Activated CD8-positive, alpha-beta memory T cell treated with anti-CD3 and anti-CD28 coated beads, Interleukin-2, amount 50 U/mL, for 1 hour (primary cell): ENCODE data around the gene LMBRD2.
"Not testable (repeated sequence)": the region's sequence is repeated elsewhere in the genome, so short reads cannot be mapped to it uniquely, and the experiment has no call there.

Experiments used
- DNase-seq: peaks from one replicate; pipeline ENCODE4 v3.0.0-alpha.2; 2020; ENCODE audit errors: extremely low read depth

LMBRD2 gene

DNA sequence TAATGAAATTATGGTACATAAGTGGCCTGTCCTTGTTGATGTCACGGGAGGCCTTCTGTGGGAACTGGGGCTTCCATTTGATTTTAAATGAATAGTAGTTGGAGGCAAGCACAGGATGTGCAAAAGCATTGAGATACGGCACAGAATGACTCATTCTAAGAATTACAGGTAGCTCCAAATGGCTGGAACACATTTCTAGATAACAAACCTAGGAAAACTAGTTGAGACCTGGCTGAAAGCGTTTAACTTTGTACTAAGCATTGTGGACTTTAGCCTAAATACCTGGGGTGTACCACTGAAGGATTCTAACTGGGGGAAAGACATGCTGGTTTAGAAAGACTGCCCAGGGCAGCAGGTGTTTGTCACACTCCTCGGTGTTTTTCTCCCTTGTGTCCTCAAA lies 9.7 kb upstream of the LMBRD2 start:
- no peak for DNase-seq

DNA sequence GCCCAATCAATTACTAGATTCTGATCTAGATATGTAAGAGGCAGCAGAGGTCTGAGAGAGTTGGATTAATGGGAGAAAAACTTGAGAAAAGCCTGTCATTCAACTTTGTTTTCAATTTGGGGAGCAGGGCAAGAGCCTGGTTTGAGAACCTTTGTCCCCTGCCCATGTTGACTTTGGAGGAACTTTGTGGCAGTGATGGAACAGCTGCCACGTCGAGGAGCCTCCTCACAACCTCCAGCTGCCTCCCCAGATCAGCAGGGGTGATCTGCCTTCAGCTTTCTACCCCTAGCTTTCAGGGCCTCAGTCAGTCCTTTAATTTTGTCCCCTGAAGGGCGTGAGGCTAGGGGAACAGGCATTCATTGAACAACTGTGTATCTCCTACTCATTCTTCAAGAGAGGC lies 8.9 kb upstream of the LMBRD2 start:
- no peak for DNase-seq

DNA sequence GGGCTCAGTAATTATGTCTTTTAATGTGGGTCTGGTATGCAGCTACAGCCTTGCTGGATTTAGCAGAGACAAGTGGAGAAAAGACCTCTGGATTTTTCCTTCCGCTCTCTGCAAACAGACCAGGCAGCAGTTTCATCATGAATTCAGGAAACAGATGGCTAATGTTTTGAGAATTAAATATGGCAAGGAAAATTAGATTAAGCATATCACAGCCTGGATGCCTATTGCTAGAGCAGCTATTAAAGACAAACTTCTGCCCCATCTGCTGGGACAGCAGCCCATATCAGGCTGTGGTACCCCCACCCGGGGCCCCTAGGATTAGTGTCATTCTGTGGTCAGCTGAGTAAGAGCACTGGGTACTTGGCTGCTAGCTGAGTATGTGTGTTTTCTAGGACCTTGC lies 6.5 kb upstream of the LMBRD2 start:
- no peak for DNase-seq

DNA sequence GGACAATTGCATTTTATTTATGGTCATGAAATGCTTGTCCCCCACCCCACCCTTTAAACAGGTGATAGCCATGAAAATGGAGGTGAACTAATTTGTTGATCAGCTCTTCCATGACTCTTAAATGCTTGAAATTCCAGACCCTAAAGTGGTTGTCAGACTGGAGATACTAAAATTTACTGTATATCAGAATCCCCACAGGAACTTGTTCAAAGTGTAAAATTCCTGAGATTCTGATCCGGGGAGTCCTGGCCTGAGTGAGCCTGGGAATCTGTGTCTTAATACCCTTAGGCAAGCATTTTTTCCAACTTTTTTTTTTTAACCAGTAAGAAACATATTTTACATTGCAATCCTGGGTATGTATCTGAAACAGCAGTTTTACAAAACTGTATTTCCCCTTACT lies 4.9 kb upstream of the LMBRD2 start:
- no peak for DNase-seq

DNA sequence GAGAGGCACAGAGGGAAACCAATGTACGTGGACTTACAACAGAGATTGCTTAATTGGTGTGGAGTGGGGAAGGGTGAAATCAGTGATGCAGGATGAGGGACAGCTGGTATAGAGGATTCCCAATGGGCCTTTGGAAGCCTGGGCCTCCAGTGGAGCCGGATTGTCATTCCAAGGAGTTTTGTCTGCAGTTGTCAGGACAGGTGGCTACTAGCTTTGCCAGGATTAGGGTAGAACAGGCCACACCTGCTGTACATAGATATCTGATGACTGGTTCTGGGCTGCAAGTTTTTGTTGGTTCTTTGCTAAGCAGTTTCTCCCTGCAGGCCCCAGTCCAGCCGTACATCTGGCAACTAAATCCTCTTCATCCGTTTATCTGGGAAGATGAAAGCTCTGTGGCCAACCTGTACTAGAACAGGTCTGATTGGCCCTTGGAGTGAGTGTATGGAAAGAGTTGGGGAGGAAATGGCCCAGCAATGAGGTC lies 4.5 kb upstream of the LMBRD2 start:
- no peak for DNase-seq

DNA sequence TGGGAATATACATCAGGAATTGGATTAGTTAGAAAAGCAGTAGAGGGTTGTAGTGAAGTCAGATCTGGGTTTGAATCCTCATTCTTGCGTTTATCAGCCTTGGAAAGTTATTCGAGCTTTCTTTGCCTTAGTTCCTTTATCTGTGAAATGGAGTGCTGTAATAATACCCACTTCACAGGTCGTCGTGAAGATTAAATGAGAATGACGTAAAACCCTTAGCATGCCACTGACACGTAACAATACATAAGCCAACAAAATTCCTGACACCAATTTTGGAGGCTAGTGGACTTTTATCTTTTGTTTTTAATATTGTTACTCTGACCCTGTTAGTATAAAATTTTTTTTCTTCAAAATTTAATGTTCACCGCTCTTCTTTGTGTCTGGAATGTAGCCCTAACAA lies 3.6 kb upstream of the LMBRD2 start:
- no peak for DNase-seq

- DNase-seq, result no peak
These were observed 2.0 kb upstream of the LMBRD2 start for GRCh38 chr5:36153726-36154125.

DNA sequence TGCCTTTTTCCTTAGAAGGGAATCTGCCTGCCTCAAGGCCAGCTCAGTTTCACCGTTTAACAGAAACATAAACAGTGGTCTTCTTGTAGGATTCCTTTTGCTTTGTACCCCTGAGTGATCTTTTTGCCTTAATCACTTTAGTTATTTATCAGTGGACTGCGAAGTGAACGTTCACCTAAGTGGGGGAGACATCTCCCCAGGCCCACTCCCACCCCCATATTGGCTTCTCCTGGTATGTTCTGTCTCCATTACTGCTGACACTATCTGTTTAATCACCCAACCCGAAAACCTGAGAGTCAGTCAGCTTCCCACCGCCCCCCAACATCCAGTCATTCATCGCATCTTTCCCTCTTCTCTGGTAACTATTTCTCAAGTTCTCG lies 1.6 kb upstream of the LMBRD2 start:
- DNase-seq, result no peak

GRCh38 chr5:36152324-36153297 lies 924 bp upstream of the LMBRD2 start:
- no peak for DNase-seq

GRCh38 chr5:36150676-36151433 lies 832 bp downstream of the LMBRD2 start:
- no peak for DNase-seq

GRCh38 chr5:36147681-36148080 lies 4.0 kb downstream of the LMBRD2 start:
- no peak for DNase-seq

DNA sequence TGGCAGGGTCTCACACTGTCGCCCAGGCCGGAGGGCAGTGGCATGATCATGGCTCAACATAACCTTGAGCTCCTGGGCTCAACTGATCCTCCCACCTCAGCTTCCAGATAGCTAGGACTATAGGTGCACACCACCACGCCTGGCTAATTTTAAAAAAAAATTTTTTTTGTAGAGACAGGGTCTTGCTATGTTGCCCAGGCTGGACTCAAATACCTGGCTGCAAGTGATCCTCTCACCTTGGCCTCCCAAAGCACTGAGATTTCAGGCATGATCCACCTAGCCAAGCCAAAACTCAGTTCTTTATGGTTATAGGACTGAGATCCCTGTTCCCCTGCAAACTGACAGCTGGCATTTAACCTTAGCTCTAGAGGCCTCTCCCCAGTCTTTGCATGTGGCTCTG lies 5.3 kb downstream of the LMBRD2 start:
- DNase-seq, result no peak

DNA sequence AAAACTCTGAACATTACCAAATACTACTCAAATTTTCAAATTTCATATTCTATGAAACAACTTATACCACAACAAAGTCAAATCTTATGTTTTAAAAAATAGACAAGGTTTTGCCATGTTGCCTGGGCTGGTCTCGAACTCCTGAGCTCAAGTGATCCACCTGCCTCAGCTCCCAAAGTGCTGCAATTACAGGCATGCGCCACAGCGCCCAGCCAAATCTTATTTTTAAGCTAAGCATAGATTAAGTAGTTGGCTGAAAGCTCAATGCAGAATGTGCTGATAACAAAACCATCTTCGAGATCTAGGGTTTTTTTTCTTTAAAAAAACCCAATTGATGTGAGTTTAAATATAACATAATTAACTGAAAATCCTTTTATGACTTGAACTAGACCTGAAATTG lies 6.4 kb downstream of the LMBRD2 start:
- no peak for DNase-seq

- no peak for DNase-seq
These were observed 12.6 kb downstream of the LMBRD2 start for GRCh38 chr5:36138900-36139683.

DNA sequence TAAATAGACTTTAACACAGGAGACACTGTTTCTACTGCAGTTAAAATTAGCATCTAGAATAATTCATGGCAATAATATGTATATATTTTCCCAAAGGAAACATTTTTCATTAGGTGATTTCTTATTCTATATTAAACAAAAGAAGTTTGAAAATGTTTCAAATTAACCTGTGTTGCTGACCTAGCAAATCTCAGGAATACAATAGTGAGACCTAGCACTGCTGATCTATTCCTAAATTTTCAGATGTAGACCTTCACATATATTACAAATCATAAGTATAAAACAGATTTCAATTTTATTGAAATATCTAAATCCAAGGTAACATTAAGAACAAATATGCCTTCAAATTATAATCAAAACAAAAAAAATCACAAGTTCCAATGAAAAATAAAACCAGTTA lies 15.1 kb downstream of the LMBRD2 start:
- DNase-seq, result no peak

- DNase-seq, result no peak
These were observed 15.7 kb downstream of the LMBRD2 start for GRCh38 chr5:36135988-36136387.

DNA sequence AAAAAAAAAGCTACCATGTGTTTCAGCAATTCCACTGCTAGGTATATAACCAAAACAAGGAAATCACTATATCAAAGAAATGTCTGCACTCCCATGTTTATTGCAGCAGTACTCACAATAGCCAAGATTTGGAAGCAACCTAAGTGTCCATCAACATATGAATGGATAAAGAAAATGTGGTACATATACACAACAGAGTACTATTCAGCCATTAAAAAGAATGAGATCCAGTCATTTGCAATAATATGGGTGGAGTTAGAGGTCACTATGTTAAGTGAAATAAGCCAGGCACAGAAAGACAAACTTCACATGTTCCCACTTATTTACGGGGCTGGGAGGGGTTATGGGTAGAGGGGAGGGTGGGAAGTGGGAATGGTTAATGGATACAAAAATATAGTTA lies 18.7 kb downstream of the LMBRD2 start:
- not testable (repeated sequence) for DNase-seq

DNA sequence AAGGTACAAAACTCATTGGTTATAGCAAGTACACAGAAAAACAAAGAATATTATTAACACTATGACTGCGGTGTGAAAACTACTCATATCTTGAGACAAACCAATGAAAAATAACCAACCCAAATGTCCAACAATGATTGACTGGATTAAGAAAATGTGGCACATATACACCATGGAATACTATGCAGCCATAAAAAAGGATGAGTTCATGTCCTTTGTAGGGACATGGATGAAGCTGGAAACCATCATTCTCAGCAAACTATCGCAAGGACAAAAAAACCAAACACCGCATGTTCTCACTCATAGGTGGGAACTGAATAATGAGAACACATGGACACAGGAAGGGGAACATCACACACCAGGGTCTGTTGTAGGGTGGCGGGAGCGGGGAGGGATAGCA lies 22.0 kb downstream of the LMBRD2 start:
- DNase-seq, result not testable (repeated sequence)

GRCh38 chr5:36128795-36129194 lies 22.9 kb downstream of the LMBRD2 start:
- DNase-seq, result no peak

- no peak for DNase-seq
These were observed 25.8 kb downstream of the LMBRD2 start for GRCh38 chr5:36125868-36126267.

DNA sequence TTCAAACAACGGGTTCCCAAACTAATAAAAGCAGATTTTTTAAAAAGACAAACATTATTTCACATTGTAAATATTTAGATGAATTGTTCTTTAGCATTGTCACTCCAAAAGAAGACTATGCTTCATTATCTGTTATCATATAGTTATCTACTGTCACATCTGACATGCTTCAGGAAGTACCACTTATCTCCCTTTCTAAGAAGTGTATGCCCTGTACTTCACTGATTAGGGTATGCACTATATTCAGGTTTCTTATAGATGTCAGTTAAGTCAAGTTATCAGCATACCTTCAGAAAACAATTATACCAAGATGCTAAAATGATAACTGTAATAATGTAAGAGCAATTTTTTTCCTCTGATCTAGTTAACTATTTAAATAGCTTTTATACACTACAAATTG lies 40.4 kb downstream of the LMBRD2 start:
- DNase-seq, result no peak
